ENCODE data around the gene BNIP1. TPM values are rescaled to one million over a fixed set of nuclear protein-coding genes. Genes with fewer than 3 reads are reported as not detected.

BNIP1 gene
- total RNA-seq, 2 donors from 2014 or later, result 11.0 to 12.5 TPM

DNA sequence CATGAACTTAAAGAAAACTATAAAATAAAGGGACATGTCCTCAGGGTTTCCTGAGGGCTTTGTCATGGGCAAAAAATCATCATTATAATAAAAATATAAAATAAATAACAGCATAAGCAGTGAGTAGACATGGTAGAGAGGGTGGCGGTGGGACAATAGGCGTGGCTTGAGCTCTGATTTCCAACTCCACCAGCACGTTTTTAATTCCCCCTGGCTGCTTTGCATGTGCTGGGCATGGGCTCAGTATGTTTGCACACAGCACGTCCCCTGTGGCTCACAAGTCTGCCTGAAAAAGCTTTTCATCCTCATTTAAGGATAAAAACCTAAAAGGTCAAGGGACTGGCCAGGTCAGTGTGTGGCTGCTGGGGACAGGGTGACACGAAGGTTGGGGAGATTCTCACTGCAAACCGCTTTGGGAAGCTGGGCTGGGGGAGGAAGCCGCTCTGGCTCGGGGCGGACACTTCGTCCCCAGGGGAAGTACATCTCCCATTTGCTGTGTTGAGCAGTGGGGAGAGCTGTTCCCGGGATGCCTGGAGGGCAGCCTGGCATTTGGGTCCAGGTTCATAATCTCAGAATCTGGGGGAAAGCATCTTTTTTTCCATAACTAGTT is 58.0 kb downstream of the BNIP1 start:
- DNase-seq, result no peak
- no peak for ATAC-seq
- intact Hi-C loops (cut with DNase I), result no loop called here

DNA sequence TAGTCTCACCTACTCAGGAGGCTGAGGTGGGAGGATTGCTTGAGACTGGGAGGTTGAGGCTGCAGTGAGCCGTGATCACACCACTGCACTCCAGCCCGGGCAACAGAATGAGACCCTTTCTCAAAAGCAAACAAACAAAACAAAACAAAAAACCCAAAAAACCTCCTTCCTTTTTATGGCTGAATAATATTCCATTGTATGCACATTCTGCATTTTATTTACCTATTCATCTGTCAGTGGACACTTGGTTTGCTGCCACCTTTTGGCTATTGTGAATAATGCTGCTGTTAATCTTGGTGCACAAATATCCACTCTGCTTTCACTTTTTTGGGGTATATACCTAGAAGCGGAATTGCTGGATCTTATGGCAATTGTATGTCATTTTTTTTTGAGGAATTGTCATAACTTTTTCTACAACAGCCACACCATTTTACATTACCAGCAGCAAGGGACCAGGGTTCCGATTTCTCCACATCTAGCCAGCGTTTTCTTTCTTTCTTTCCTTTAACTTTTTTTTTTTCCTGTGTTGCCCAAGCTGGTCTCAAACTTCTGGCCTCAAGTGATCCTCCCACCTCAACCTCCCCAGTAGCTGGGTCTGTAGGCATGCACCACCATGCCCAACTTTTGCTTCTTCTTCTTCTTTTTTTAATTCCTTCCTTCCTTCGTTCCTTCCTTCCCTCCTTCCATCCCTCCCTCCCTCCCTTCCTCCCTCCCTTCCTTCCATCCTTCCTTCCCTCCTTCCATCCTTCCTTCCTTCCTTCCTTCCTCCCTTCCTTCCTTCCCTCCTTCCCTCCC is 60.1 kb downstream of the BNIP1 start:
- DNase-seq (no peak), ATAC-seq (no peak)
- intact Hi-C loops (cut with DNase I), result no loop called here

DNA sequence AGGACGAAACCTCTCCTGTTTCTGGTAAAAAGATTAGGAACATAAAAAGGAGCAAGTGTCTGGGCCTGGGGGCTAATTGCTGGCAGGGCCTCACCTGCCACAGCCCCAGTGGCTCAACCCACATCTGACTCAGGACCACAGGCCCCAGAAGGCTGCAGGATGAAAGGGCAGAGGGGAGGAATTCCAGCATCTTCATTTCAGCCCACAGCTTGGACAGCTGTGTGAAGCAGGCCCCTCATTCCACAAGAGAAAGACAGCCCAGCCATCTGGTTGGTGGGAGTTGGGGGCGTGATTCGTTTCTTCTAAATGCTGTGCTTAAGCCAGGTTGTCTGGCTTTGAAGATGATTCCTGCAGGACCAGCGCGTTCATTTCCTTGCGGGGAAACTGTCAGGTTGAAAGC is 61.6 kb downstream of the BNIP1 start:
- DNase-seq (no peak), ATAC-seq (no peak)
- intact Hi-C loops (cut with DNase I), result no loop called here

- no peak for ATAC-seq
These were observed 64.0 kb downstream of the BNIP1 start for GRCh38 chr5:173208296-173208695.

GRCh38 chr5:173210877-173211276 is 66.5 kb downstream of the BNIP1 start:
- DNase-seq (no peak), ATAC-seq (no peak)
- intact Hi-C loops (cut with DNase I), result no loop called here

More at GRCh38 chr5:173208296-173208695, 64.0 kb downstream of the BNIP1 start:
- intact Hi-C loops (cut with DNase I), result no loop called here
- no peak for DNase-seq

DNA sequence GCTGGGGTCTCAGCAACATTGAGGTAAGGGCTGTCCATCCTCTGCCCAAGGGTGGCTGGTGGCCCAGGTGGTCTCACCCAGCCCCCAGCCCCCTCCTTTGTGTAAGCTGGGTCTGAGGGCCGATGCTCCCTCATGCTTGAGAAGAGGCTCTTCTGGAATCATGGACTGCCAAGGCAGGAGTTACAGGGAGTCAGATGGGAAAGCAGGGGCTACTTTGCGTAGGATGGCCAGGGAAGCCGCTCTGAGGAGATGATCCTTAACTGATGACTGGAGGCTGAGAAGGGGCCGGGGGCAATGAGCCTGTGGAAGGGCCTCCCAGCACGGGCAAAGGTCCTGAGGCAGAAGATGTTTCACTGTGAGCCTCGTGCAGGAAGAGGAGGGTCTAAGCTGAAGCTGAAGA is 67.0 kb downstream of the BNIP1 start:
- DNase-seq, result no peak
- intact Hi-C loops (cut with DNase I), result no loop called here
- ATAC-seq, result no peak

DNA sequence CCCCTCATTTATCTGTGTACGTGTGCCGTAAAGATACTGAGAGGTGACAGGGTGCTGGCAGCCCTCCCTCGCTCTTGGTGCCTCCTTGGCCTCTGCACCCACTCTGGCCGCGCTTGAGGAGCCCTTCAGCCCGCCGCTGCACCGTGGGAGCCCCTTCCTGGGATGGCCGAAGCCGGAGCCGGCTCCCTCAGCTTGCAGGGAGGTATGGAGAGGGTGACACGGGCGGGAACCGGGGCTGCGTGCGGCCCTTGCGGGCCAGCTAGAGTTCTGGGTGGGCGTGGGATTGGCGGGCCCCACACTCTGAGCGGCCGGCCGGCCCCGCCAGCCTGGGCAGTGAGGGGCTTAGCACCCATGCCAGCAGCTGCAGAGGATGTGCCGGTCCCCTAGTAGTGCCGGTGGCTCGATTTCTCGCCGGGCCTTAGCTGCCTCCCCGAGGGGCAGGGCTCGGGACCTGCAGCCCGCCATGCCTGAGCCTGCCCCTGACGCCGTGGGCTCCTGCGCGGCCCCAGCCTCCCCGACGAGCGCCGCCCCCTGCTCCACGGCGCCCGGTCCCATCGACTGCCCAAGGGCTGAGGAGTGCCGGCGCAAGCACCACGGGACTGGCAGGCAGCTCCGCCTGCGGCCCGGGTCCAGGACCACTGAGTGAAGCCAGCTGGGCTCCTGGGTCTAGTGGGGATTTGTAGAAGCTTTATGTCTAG is 69.1 kb downstream of the BNIP1 start:
- ATAC-seq (no peak), DNase-seq (no peak)
- intact Hi-C loops (cut with DNase I), result no loop called here

Other genes with a start within 250 kb of the BNIP1 start
- gene RPL26L1, start 185.1 kb upstream of the BNIP1 start, total RNA-seq, result 10 to 100 TPM; 22.4 to 22.6 TPM
- 100 to 1,000 TPM; 204 to 208 TPM for gene ATP6V0E1, start 160.8 kb upstream of the BNIP1 start, total RNA-seq
- gene CREBRF, start 88.2 kb upstream of the BNIP1 start, total RNA-seq, result 10 to 100 TPM; 13.2 to 23.9 TPM
- gene NKX2-5, start 90.7 kb downstream of the BNIP1 start, total RNA-seq, result 100 to 1,000 TPM; 148 to 157 TPM
- gene STC2, start 183.9 kb downstream of the BNIP1 start, total RNA-seq, result 10 to 100 TPM; 13.5 to 17.5 TPM

All from left cardiac atrium (tissue), 4 donors.